GM23338 (cell line): ENCODE results near the gene HSF4.

Experiments
- CREB1 ChIP-seq: fragments of 250-450 bp; sonication (Bioruptor Pico); IDR thresholded peaks from 2 replicates; pipeline ENCODE4 v1.5.0; 2020; ENCODE audit warnings: low read depth, mild to moderate bottlenecking, moderate library complexity
- EZH2 ChIP-seq: fragments of 200-600 bp; sonication (generic); IDR thresholded peaks from one replicate; pipeline ENCODE4 v1.8.0; 2017; ENCODE audit warnings: antibody characterized with exemption, mild to moderate bottlenecking, low read depth; ENCODE audit not compliant: unreplicated experiment

DNA sequence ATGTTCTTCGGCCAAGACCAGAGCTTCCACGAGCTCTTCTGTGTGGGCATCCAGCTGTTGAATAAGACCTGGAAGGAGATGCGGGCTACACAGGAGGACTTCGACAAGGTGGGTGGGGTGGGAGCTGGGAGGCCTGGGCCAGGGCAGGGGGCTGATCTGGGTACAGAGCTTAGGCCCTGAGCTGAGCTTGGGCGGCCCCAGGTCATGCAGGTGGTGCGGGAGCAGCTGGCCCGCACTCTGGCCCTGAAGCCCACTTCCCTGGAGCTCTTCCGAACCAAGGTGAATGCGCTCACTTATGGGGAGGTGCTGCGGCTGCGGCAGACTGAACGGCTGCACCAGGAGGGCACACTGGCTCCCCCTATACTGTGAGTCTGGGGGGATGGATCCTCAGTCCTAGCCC, 37.9 kb downstream of the HSF4 start:
- TF ChIP-seq CREB1 (CRISPR knock-in tag), result no peak
- no peak for TF ChIP-seq EZH2
